Trophoblast cell (in vitro differentiated cells and primary cell): Measurements from ENCODE around the gene RAB34.

Experiments
- DNase-seq, 2 donors: peaks; one replicate each; pipeline ENCODE4 v3.0.0-alpha.2; 2016
- H2AFZ ChIP-seq: 2 replicates; pipeline ENCODE4 v1.6.1; 2013; ENCODE audit warnings: low read length, moderate library complexity, mild to moderate bottlenecking; ENCODE audit not compliant: insufficient read depth, poor library complexity
- H2AK5ac ChIP-seq: 2 replicates; pipeline ENCODE4 v1.6.1; 2013; ENCODE audit warnings: mild to moderate bottlenecking, low read length
- H2BK120ac ChIP-seq: 2 replicates; pipeline ENCODE4 v1.6.1; 2013; ENCODE audit warnings: low read length, mild to moderate bottlenecking, moderate library complexity; ENCODE audit not compliant: insufficient read depth, poor library complexity
- H2BK12ac ChIP-seq: 2 replicates; pipeline ENCODE4 v1.6.1; 2013; ENCODE audit warnings: mild to moderate bottlenecking, low read length, moderate library complexity
- H2BK5ac ChIP-seq: 2 replicates; pipeline ENCODE4 v1.6.1; 2013; ENCODE audit warnings: low read length, low read depth, moderate library complexity, mild to moderate bottlenecking; ENCODE audit not compliant: poor library complexity
- H3K14ac ChIP-seq: 2 replicates; pipeline ENCODE4 v1.6.1; 2013; ENCODE audit warnings: mild to moderate bottlenecking, low read length
- H3K18ac ChIP-seq: 2 replicates; pipeline ENCODE4 v1.6.1; 2013; ENCODE audit warnings: mild to moderate bottlenecking, low read length
- H3K23ac ChIP-seq: 2 replicates; pipeline ENCODE4 v1.6.1; 2013; ENCODE audit warnings: low read length
- H3K27ac ChIP-seq: 2 replicates; pipeline ENCODE4 v1.5.1; 2013; ENCODE audit warnings: low read depth, mild to moderate bottlenecking, inconsistent platforms, low read length, moderate library complexity
- H3K27me3 ChIP-seq: 2 replicates; pipeline ENCODE4 v1.6.1; 2013; ENCODE audit warnings: inconsistent platforms, mild to moderate bottlenecking, low read length, moderate library complexity; ENCODE audit not compliant: insufficient read depth
- H3K36me3 ChIP-seq, 2 experiments: 1 replicate in 1 of 2; 2 replicates in 1 of 2; pipeline ENCODE4 v1.6.1; 2013; ENCODE audit warnings: low read length in 2 of 2, mild to moderate bottlenecking in 2 of 2, moderate library complexity in 1 of 2; ENCODE audit not compliant: insufficient read depth in 2 of 2, control insufficient read depth in 1 of 2
- H3K4ac ChIP-seq: 2 replicates; pipeline ENCODE4 v1.6.1; 2013; ENCODE audit warnings: low read depth, mild to moderate bottlenecking, low read length, moderate library complexity
- H3K4me1 ChIP-seq, 2 experiments: 1 replicate in 1 of 2; 2 replicates in 1 of 2; pipeline ENCODE4 v1.6.1; 2013; ENCODE audit warnings: low read length in 2 of 2, mild to moderate bottlenecking in 2 of 2, moderate library complexity in 1 of 2; ENCODE audit not compliant: insufficient read depth in 2 of 2, control insufficient read depth in 1 of 2
- H3K4me2 ChIP-seq: 2 replicates; pipeline ENCODE4 v1.6.1; 2013; ENCODE audit warnings: inconsistent platforms, mild to moderate bottlenecking, low read length, moderate library complexity
- H3K4me3 ChIP-seq: 2 replicates; pipeline ENCODE4 v1.5.1; 2013; ENCODE audit warnings: mild to moderate bottlenecking, low read depth, low read length, inconsistent platforms
- H3K79me1 ChIP-seq: one replicate; pipeline ENCODE4 v1.6.1; 2013; ENCODE audit warnings: low read length
- H3K79me2 ChIP-seq: 2 replicates; pipeline ENCODE4 v1.6.1; 2013; ENCODE audit warnings: low read length, mild to moderate bottlenecking; ENCODE audit not compliant: control insufficient read depth, insufficient read depth, poor library complexity
- H3K9ac ChIP-seq: 2 replicates; pipeline ENCODE4 v1.6.1; 2013; ENCODE audit warnings: mild to moderate bottlenecking, low read length
- H3K9me3 ChIP-seq: 2 replicates; pipeline ENCODE4 v1.6.1; 2013; ENCODE audit warnings: low read depth, mild to moderate bottlenecking, control low read depth, inconsistent platforms, low read length; ENCODE audit not compliant: insufficient read depth
- H4K12ac ChIP-seq: 2 replicates; pipeline ENCODE4 v1.6.1; 2013; ENCODE audit warnings: low read depth, mild to moderate bottlenecking, low read length, moderate library complexity
- H4K8ac ChIP-seq: 2 replicates; pipeline ENCODE4 v1.6.1; 2013; ENCODE audit warnings: low read depth, mild to moderate bottlenecking, low read length, moderate library complexity
- H4K91ac ChIP-seq: one replicate; pipeline ENCODE4 v1.6.1; 2013; ENCODE audit warnings: low read depth, mild to moderate bottlenecking, low read length, moderate library complexity
- WGBS: extraction: QIAGEN DNeasy Blood & Tissue Kit; methylation state at CpG from one replicate; pipeline ENCODE4 v1.1.7; 2013; ENCODE audit warnings: missing lambda C conversion rate; ENCODE audit not compliant: insufficient read length, insufficient coverage; ENCODE audit errors: extremely low coverage; 5-methylcytosine and 5-hydroxymethylcytosine counted together

Gene RAB34

GRCh38 chr17:28728364-28729200 is 10.9 kb upstream of the RAB34 start, which contains the start of gene NEK8:
TSS of gene NEK8 (plus strand) at chr17:28728788. CDS start at chr17:28728814, 26 bp downstream.
- Histone ChIP-seq H4K8ac (peak within 1 kb of the TSS; percentile 92), H3K18ac (peak within 1 kb of the TSS; percentile 88), H2BK5ac (peak within 1 kb of the TSS; percentile 90), H3K27ac (peak within 1 kb of the TSS; percentile 86), H2AFZ (peak within 1 kb of the TSS; percentile 68), H3K79me2 (peaks cover 10% of the 10 kb centered on the region), H3K4me3 (peak within 1 kb of the TSS; percentile 77), H3K9ac (peak within 1 kb of the TSS; percentile 88), H3K23ac (no peak within 1 kb of the TSS), H4K91ac (peak within 1 kb of the TSS; percentile 78), H3K36me3 (peaks cover 8 to 12% of the 10 kb centered on the region in 2 experiments), H2BK120ac (peak within 1 kb of the TSS; percentile 92), H3K14ac (peak within 1 kb of the TSS; percentile 79), H2AK5ac (peak within 1 kb of the TSS; percentile 25), H3K27me3 (no peaks in the 10 kb centered on the region), H3K4me1 (peaks cover 11% of the 10 kb centered on the region in 2 experiments), H4K12ac (peak within 1 kb of the TSS; percentile 93), H3K79me1 (peaks cover 28% of the 10 kb centered on the region), H2BK12ac (peak within 1 kb of the TSS; percentile 25), H3K9me3 (no peaks in the 10 kb centered on the region), H3K4me2 (peak within 1 kb of the TSS; percentile 94), H3K4ac (peak within 1 kb of the TSS; percentile 71)
- WGBS: no CpG with 5 or more reads among the region's 64 CpGs
- peak; percentile 97 to 99 for DNase-seq

- Histone ChIP-seq H3K4me2 (peak overlapping the region; percentile 94), H3K79me1 (peaks cover 28% of the 10 kb centered on the region), H2BK5ac (peak overlapping the region; percentile 85), H3K9me3 (no peaks in the 10 kb centered on the region), H2BK120ac (peak overlapping the region; percentile 61), H3K14ac (peak overlapping the region; percentile 50), H4K12ac (peak overlapping the region; percentile 50), H2AFZ (peak overlapping the region; percentile 69), H2BK12ac (peak overlapping the region; percentile 80), H3K9ac (peak overlapping the region; percentile 89), H3K79me2 (peaks cover 13% of the 10 kb centered on the region), H3K36me3 (peaks cover 20 to 27% of the 10 kb centered on the region in 2 experiments), H3K4me1 (peaks cover 15 to 17% of the 10 kb centered on the region in 2 experiments), H3K18ac (peak overlapping the region; percentile 78), H3K27me3 (no peaks in the 10 kb centered on the region), H4K8ac (peak overlapping the region; percentile 25), H2AK5ac (peak overlapping the region; percentile 28), H3K4ac (peak overlapping the region; percentile 48), H4K91ac (peak overlapping the region; percentile 76), H3K27ac (peak overlapping the region; percentile 86), H3K23ac (no peak overlapping the region), H3K4me3 (peak overlapping the region; percentile 81)
- no CpG with 5 or more reads among the region's 57 CpGs for WGBS
- peak; percentile 92 to 98 for DNase-seq
Measured at GRCh38 chr17:28726627-28727491, 9.2 kb upstream of the RAB34 start.

- H4K8ac ChIP-seq: peak within 1 kb of the TSS; percentile 98
- H2BK5ac ChIP-seq: peak within 1 kb of the TSS; percentile 95
- H3K27ac ChIP-seq: peak within 1 kb of the TSS; percentile 91
- H3K4me2 ChIP-seq: peak within 1 kb of the TSS; percentile 94
- no peaks in the 10 kb centered on the region for H3K27me3 ChIP-seq
- H2BK12ac ChIP-seq: peak within 1 kb of the TSS; percentile 55
- peaks cover 16 to 17% of the 10 kb centered on the region in 2 experiments for H3K4me1 ChIP-seq
- H3K9me3 ChIP-seq: no peaks in the 10 kb centered on the region
- peak within 1 kb of the TSS; percentile 97 for H3K18ac ChIP-seq
- H2AK5ac ChIP-seq: peak within 1 kb of the TSS; percentile 87
- peak within 1 kb of the TSS; percentile 77 for H3K4ac ChIP-seq
- H2AFZ ChIP-seq: peak within 1 kb of the TSS; percentile 77
- H3K79me2 ChIP-seq: peaks cover 13% of the 10 kb centered on the region
- H2BK120ac ChIP-seq: peak within 1 kb of the TSS; percentile 92
- peaks cover 22 to 31% of the 10 kb centered on the region in 2 experiments for H3K36me3 ChIP-seq
- peak in 1 of 2 donors; percentile 77 for DNase-seq
- H3K4me3 ChIP-seq: peak within 1 kb of the TSS; percentile 81
- peak within 1 kb of the TSS; percentile 92 for H4K12ac ChIP-seq
- peak within 1 kb of the TSS; percentile 96 for H3K14ac ChIP-seq
- H3K9ac ChIP-seq: peak within 1 kb of the TSS; percentile 89
- H3K79me1 ChIP-seq: peaks cover 28% of the 10 kb centered on the region
- H3K23ac ChIP-seq: no peak within 1 kb of the TSS
- peak within 1 kb of the TSS; percentile 95 for H4K91ac ChIP-seq
- no CpG with 5 or more reads among the region's 49 CpGs for whole genome bisulfite sequencing
Measured at GRCh38 chr17:28726226-28726626, 8.6 kb upstream of the RAB34 start, which contains the start of gene TLCD1. TSS of gene TLCD1 (minus strand) at chr17:28726233. CDS start at chr17:28726097, 136 bp downstream.
